ENCODE measurements around the gene UAP1L1. TPM values are rescaled to one million over a fixed set of nuclear protein-coding genes. Genes with fewer than 3 reads are reported as not detected.
A peak's percentile ranks its signal among the peaks of the same experiment; 100 is the strongest.

UAP1L1 gene
- polyA plus RNA-seq, 1 donor: 1.9 TPM

- DNase-seq (ENCODE audit: low read depth): no peak
Measured at GRCh38 chr9:137074657-137075274, 2.6 kb upstream of the UAP1L1 start.

GRCh38 chr9:137075275-137075775 is 2.0 kb upstream of the UAP1L1 start:
- no peak for DNase-seq (ENCODE audit: low read depth)

DNA sequence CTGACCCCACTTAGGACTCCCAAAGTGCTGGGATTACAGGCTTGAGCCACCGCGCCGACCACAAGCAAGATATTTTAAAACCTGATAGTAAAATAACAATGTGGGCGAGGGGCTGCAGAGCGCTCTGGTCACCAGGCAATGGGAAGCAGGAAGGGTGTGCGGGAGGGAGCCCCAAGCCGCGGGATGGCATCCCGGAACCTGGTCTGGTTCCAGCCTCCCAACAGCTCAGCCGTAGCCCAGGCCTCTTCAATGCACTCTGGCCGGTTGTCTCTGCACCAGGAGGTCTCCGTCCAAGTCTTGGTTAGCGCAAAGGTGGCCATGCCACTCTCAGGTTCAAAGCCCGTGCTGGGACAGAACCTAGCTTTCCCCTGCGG is 694 bp upstream of the UAP1L1 start:
- no peak for DNase-seq (ENCODE audit: low read depth)

DNA sequence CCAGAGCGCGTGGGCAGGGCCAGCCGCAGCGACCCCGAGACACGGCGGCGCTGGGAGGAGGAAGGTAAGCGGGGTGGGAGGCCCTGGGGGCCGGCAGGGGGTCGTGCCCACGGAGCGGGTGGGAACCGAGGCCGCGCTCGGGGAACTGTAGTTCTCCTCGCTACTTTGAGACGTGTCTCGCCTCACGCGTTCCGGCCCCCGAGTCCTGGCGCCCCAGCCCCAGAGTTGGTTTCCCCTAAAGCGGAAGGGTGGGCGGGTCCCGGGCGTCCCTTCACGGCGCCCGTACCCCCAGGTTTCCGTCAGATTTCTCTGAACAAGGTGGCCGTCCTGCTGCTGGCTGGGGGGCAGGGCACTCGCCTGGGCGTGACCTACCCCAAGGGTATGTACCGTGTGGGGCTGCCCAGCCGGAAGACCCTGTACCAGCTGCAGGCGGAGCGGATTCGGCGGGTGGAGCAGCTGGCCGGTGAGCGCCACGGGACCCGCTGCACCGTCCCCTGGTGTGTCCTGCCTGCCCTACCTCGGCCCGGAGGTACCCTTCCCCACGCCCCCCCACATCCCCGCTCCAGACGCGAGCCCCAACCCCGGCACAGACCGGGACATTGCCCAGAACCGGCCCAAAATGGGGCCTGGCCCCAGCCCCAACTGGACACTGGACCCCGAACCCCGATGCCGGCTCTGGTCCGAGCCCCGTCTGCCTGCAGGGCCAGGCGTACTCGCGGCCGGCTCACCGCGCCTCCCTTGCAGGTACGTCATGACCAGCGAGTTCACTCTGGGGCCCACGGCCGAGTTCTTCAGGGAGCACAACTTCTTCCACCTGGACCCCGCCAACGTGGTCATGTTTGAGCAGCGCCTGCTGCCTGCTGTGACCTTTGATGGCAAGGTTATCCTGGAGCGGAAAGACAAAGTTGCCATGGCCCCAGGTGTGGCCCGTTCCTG is 709 bp downstream of the UAP1L1 start:
- no peak for DNase-seq (ENCODE audit: low read depth)

- no peak for DNase-seq (ENCODE audit: low read depth)
Measured at GRCh38 chr9:137078701-137079400, 1.5 kb downstream of the UAP1L1 start.

DNA sequence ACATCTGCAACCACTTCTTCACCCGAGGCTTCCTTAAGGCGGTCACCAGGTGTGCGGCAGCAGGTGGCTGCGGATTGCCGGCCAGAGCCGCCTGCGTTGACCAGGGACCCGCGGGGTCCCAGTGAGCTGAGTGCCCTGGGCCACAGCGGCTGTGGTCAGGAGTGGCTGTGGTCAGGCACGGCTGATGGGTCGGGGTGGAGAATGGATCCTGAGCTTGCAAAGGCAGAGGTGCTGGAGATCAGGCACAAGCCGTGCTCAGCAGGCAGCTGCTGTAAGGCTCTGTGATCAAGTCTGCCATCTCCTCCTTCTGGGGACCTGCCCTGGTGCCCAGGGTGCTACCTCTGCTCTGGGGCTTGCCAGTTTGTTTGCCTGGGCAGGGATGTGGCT is 2.1 kb downstream of the UAP1L1 start:
- DNase-seq (ENCODE audit: low read depth): no peak

- DNase-seq (ENCODE audit: low read depth): no peak
Measured at GRCh38 chr9:137080260-137081122, 3.2 kb downstream of the UAP1L1 start.

GRCh38 chr9:137082222-137082924 is 5.1 kb downstream of the UAP1L1 start:
- DNase-seq (ENCODE audit: low read depth): no peak

GRCh38 chr9:137082925-137083290 is 5.6 kb downstream of the UAP1L1 start:
- no peak for DNase-seq (ENCODE audit: low read depth)

GRCh38 chr9:137083394-137084004 is 6.2 kb downstream of the UAP1L1 start:
- DNase-seq (ENCODE audit: low read depth): no peak

DNA sequence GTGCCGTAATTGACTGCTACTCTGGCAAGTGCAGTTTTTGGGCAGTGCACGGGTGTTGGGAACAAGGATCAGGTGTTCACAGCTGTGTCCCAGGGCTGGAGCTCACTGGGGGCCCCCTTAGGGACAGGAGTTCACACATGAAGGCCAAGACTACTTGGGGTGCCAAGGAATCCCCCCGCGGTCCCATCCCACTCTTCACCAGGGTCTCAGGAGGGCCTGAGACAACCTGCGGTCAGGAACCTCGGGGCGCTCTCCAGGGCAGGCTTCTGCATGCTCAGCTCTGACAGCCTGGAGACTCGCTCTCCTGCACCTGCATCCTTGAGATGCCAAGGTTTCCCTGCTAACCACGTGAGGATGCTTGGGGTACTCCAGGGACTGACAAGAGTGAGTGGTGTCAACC is 7.2 kb downstream of the UAP1L1 start:
- DNase-seq (ENCODE audit: low read depth): no peak

- no peak for DNase-seq (ENCODE audit: low read depth)
Measured at GRCh38 chr9:137085920-137086530, 8.7 kb downstream of the UAP1L1 start.

DNA sequence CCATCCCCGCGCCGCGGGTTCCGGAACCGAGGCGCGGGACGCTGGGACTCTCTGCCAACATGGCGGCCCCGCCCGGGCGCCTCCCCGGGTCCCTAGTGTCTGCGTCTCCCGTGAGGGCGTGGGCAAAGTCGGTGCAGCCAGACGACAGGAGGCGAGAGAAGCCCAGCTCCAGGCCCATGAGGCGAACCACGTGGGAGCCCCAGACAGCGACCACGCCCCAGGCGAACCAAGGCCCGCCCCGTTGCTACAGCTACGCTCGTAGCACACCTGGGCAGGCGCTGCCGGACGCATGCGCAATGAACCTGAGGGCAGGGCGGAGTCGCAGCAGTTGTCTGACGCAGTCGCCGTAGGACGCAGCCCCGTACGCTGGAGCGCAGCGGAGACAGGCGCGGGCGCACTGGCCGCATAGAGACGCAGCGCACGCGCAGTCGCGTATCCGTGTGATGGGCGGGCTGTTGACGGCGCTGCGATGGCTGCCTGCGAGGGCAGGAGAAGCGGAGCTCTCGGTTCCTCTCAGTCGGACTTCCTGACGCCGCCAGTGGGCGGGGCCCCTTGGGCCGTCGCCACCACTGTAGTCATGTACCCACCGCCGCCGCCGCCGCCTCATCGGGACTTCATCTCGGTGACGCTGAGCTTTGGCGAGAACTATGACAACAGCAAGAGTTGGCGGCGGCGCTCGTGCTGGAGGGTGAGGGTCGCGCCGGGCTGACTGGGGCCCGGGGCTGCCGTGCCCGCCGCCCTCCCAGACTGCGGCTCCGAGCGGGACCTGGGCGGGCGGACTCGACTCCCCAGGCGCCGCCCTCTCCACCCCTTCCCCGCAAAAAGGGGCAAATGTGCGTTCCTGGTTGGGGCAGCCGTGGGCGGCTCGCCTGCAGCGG is 9.5 kb downstream of the UAP1L1 start, which contains the start of gene MAN1B1:
Gene MAN1B1, plus strand, starts transcription at position 455 of the 878 bp plus-strand sequence. Its CDS starts 15 bp downstream, at position 470.
- peak; percentile 96 for DNase-seq (ENCODE audit: low read depth)

- DNase-seq (ENCODE audit: low read depth): no peak
Measured at GRCh38 chr9:137087409-137087925, 10.2 kb downstream of the UAP1L1 start.

DNA sequence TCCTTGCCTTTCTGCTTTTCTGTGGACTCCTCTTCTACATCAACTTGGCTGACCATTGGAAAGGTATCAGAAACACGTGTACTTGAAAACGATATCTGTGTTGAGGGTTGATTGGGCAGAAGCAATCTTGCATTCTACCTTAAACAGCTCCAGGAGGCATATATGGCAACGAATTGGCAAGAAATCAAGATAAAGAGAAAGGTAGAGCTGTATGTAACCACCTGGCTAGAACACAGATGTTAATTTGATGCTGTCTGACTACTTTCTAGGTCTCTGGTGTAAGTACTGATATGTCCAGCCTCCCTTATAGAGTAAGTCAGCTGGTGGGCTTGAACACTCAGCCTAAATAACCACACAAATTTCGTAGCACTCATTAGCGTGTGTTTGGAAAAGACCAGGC is 10.8 kb downstream of the UAP1L1 start:
- DNase-seq (ENCODE audit: low read depth): no peak

DNA sequence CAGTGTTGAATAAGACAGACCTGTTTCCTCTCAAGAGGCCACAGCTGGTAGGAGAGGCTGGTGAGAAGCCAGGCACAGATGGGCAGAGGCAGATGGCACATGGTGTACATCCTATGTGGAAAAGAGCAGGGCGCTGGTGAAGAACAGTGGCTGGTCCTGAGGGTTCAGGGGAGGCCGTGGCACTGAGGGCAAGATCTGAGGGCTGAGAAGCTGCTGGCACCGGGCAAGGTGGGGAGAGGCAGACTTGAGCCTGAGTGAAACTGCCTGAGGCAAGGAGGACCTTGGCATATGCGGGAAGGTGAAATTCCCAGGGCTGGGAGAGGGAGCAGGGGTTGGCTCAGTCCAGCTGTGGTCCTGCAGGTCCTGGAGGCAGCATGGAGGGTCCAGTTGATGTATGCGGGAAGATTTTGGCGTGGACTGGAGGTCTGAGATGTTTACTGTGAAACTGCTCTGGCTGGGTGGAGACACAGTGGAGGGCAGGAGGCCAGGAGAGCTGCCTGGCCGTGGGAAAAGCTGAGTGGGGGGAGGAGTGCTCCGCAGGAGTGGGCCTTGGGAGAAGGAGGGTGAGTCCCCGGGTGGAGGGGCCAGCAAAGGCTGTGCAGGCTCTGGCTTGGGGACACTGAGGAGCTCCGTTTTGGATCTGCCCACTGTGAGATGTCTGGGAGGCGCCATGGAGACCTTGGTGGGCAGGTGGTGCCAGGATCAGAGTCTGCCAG is 12.1 kb downstream of the UAP1L1 start:
- no peak for DNase-seq (ENCODE audit: low read depth)

GRCh38 chr9:137095664-137096517 is 18.6 kb downstream of the UAP1L1 start:
- DNase-seq (ENCODE audit: low read depth): no peak
